K562 (cell line): ENCODE data around the gene FES. TPM values are rescaled to one million over a fixed set of nuclear protein-coding genes. Genes with fewer than 3 reads are reported as not detected.
A peak's percentile ranks its signal among the peaks of the same experiment; 100 is the strongest.

Experiments used
- ARID2 ChIP-seq: fragments of 450-650 bp; IDR thresholded peaks from 2 replicates; pipeline ENCODE4 v1.6.1; 2017; ENCODE audit warnings: antibody characterized with exemption, mild to moderate bottlenecking
- CBFA2T2 ChIP-seq: fragments of 450-650 bp; conservative IDR thresholded peaks from 2 replicates; pipeline ENCODE4 v1.6.1; 2017; ENCODE audit warnings: mild to moderate bottlenecking
- CHD1 ChIP-seq: fragments of 200-600 bp; sonication (generic); IDR thresholded peaks from one replicate; pipeline ENCODE4 v1.6.1; 2012; ENCODE audit warnings: mild to moderate bottlenecking, moderate library complexity, low read length, inconsistent platforms
- DMBX1 ChIP-seq: fragments of 250-450 bp; sonication (Bioruptor Pico); IDR thresholded peaks from 2 replicates; pipeline ENCODE4 v1.8.0; 2022; ENCODE audit warnings: inconsistent platforms, mild to moderate bottlenecking, moderate library complexity, borderline replicate concordance
- E2F8 ChIP-seq: fragments of 450-650 bp; IDR thresholded peaks from 2 replicates; pipeline ENCODE4 v1.7.1; 2018; ENCODE audit warnings: mild to moderate bottlenecking, low read depth; ENCODE audit not compliant: partially characterized antibody
- ELK3 ChIP-seq: fragments of 450-650 bp; formaldehyde crosslinking; IDR thresholded peaks from 2 replicates; pipeline ENCODE4 v1.4.0; 2020; ENCODE audit warnings: mild to moderate bottlenecking
- FOXA3 ChIP-seq, 2 experiments: fragments of 450-650 bp in 1 of 2; sonication (generic) in 1 of 2; formaldehyde crosslinking; IDR thresholded peaks in 1 of 2; conservative IDR thresholded peaks in 1 of 2; 2 replicates each; pipeline versions ENCODE4 v1.4.0 to v1.8.0; 2020 to 2022; ENCODE audit warnings: mild to moderate bottlenecking in 2 of 2, missing genetic modification reagents in 1 of 2
- HEY1 ChIP-seq: fragments of 250-450 bp; sonication (Bioruptor Pico); IDR thresholded peaks from 2 replicates; pipeline ENCODE4 v1.5.0; 2020; ENCODE audit warnings: mild to moderate bottlenecking, moderate library complexity, borderline replicate concordance
- KAT7 ChIP-seq: sonication (generic); formaldehyde crosslinking; IDR thresholded peaks from 2 replicates; pipeline ENCODE4 v1.8.0; 2022; ENCODE audit warnings: missing genetic modification reagents, mild to moderate bottlenecking, borderline replicate concordance
- PHF8 ChIP-seq: fragments of 200-600 bp; sonication (generic); IDR thresholded peaks from 2 replicates; pipeline ENCODE4 v1.6.1; 2012; ENCODE audit warnings: mixed run types, mild to moderate bottlenecking, inconsistent platforms, low read length, moderate library complexity, borderline replicate concordance
- PHTF2 ChIP-seq: fragments of 250-450 bp; sonication (Bioruptor Pico); IDR thresholded peaks from 2 replicates; pipeline ENCODE4 v1.5.0; 2021; ENCODE audit warnings: mild to moderate bottlenecking
- RAD51 ChIP-seq: fragments of 450-650 bp; IDR thresholded peaks from 2 replicates; pipeline ENCODE4 v1.7.1; 2016; ENCODE audit warnings: low read depth, mild to moderate bottlenecking, borderline replicate concordance
- SFPQ ChIP-seq: fragments of 200-400 bp; formaldehyde crosslinking; IDR thresholded peaks from 2 replicates; pipeline ENCODE4 v1.6.1; 2017; ENCODE audit warnings: mild to moderate bottlenecking, low read depth, low read length, moderate library complexity
- SIRT6 ChIP-seq: IDR thresholded peaks from one replicate; pipeline ENCODE4 v1.6.1; 2012; ENCODE audit warnings: low read depth, mild to moderate bottlenecking, control low read depth, inconsistent platforms, low read length, moderate library complexity
- SP2 ChIP-seq: IDR thresholded peaks from 2 replicates; pipeline ENCODE4 v1.6.1; 2011; ENCODE audit warnings: mild to moderate bottlenecking, low read depth, low read length, moderate library complexity; ENCODE audit not compliant: poor library complexity, severe bottlenecking; ENCODE audit errors: extremely low read depth
- ZNF511 ChIP-seq: sonication (generic); formaldehyde crosslinking; IDR thresholded peaks from 2 replicates; pipeline ENCODE4 v1.8.0; 2022; ENCODE audit warnings: mild to moderate bottlenecking, missing genetic modification reagents
- ZNF644 ChIP-seq: fragments of 200-800 bp; sonication (Bioruptor generic); IDR thresholded peaks from 2 replicates; pipeline ENCODE4 v1.6.1; 2016; ENCODE audit warnings: low read depth, missing genetic modification characterization, missing compliant biosample characterization
- ZNF668 ChIP-seq: fragments of 250-450 bp; sonication (Bioruptor Pico); IDR thresholded peaks from 2 replicates; pipeline ENCODE4 v1.8.0; 2022; ENCODE audit warnings: mild to moderate bottlenecking, inconsistent platforms
- ZNF699 ChIP-seq: fragments of 250-450 bp; sonication (Bioruptor Pico); IDR thresholded peaks from 2 replicates; pipeline ENCODE4 v1.8.0; 2021; ENCODE audit warnings: mild to moderate bottlenecking, moderate library complexity; ENCODE audit not compliant: insufficient replicate concordance
- ZNF717 ChIP-seq: fragments of 250-450 bp; sonication (Bioruptor Pico); IDR thresholded peaks from 2 replicates; pipeline ENCODE4 v1.5.0; 2021
- ZNF764 ChIP-seq: fragments of 250-450 bp; sonication (Bioruptor Pico); IDR thresholded peaks from 2 replicates; pipeline ENCODE4 v1.4.0; 2020; ENCODE audit warnings: low read depth, mild to moderate bottlenecking, moderate library complexity
- polyA plus RNA-seq, 8 experiments: library from polyadenylated mRNA; depleted of rRNA in 4 of 8; stranded (reverse) in 5 of 8; unstranded in 3 of 8; fragments of >200 nt; fragmentation: Nextera tagmentation in 2 of 8; fragmentation: Illumina TruSeq in 1 of 8; extraction: Ambion mirVana in 2 of 8; extraction: Trizol in 1 of 8; gene quantifications; 2 replicates each; pipeline versions ENCODE4 v1.2.1 to v1.2.3, GENCODE V29; 2011 to 2014; ENCODE audit warnings: inconsistent platforms in 1 of 8, missing spikeins in 1 of 8
- total RNA-seq, 7 experiments: library from RNA; depleted of rRNA in 6 of 7; stranded (reverse); fragments of >200 nt in 6 of 7; fragmentation: Illumina TruSeq in 2 of 7; extraction: Trizol in 2 of 7; gene quantifications; 2 replicates each; pipeline versions ENCODE4 v1.2.1 to v1.2.3, GENCODE V29; 2011 to 2021; ENCODE audit warnings: low replicate concordance in 1 of 7

FES gene
- total and polyA plus RNA-seq, 9 of the 15 experiments (the other 6 are each of a cell fraction or from before 2014, with no cell fraction given): 0.38 to 2.6 (median 0.82) TPM

- TF ChIP-seq E2F8 (peak; percentile 15), ZNF764 (CRISPR knock-in tag) (no peak), ELK3 (no peak), ZNF717 (CRISPR knock-in tag) (no peak), SIRT6 (no peak), SFPQ (no peak), ARID2 (no peak), PHF8 (peak; percentile 86; the same call in 1 of the 2 replicates), ZNF699 (CRISPR knock-in tag) (no peak), DMBX1 (CRISPR knock-in tag) (no peak), ZNF644 (tag) (no peak), CBFA2T2 (no peak), KAT7 (CRISPR knock-in tag) (peak; percentile 89; the same call in 1 of the 2 replicates), FOXA3 (CRISPR knock-in tag; conservative IDR thresholded peaks at IDR 0.05 in 1 of 2, IDR thresholded peaks at IDR 0.05 in 1 of 2) (0 out of 4 replicates have a peak, but pooled peaks of 1 of the 2 experiments have one; percentile 20), ZNF668 (CRISPR knock-in tag) (no peak), ZNF511 (CRISPR knock-in tag) (no peak; the same call in 1 of the 2 replicates), SP2 (peak; percentile 81), PHTF2 (CRISPR knock-in tag) (no peak), HEY1 (CRISPR knock-in tag) (no peak), RAD51 (peak; percentile 8; the same call in 1 of the 2 replicates), CHD1 (peak; percentile 91)
Observed at GRCh38 chr15:90931828-90932659, 47.7 kb downstream of the FES start, which contains the start of gene HDDC3 (continued).
